ENCODE results near the gene APBA2. TPM values are rescaled to one million over a fixed set of nuclear protein-coding genes. Genes with fewer than 3 reads are reported as not detected.

Gene APBA2
- total and polyA plus RNA-seq, 2 of the 4 experiments (the other 2 are of a cell fraction) = 21.7 to 33.0 TPM

DNA sequence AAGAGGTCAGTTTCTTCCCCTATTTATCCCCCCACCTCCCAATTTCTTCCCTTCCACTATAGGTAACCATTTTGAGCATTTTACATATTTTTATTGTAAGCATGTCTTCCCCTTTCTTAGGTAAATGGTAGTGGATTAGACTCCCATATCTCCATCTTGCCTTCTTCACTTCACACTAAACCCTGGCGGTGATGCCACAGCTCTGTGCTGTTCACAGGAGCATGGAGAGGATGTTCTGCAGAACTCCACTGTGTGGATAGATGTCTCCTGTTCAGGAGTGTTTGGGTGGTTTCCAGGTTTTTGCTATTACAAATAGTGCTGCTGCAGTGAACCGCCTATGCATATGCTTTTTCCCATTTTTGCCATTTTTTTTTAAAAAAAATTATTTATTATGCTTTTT lies 201.1 kb downstream of the APBA2 start:
- H2BK15ac ChIP-seq (ENCODE audit: low read depth, low read length) = no peak overlapping the region
- intact Hi-C loops (cut with micrococcal nuclease) (loop anchor here (10.0 kb wide), 2 partner anchors 72 to 102 kb away; no protein-coding TSS in a partner anchor), in situ Hi-C loops (cut with MboI; ENCODE audit: low sequenced_read_pairs) (no loop called here), dilution Hi-C loops (cut with HindIII; ENCODE audit: low sequenced_read_pairs, unreplicated experiment) (no loop called here)
- H3K56ac ChIP-seq (ENCODE audit: extremely low read depth, insufficient read depth, low read length) = no peak overlapping the region
- no peak overlapping the region for H2BK120ac ChIP-seq (ENCODE audit: low read depth, low read length)
- no peak overlapping the region for H4K8ac ChIP-seq (ENCODE audit: low read depth in 2 of 2, low read length in 2 of 2)
- H3K36me3 ChIP-seq (ENCODE audit: control insufficient read depth, insufficient read depth, low read length) = no peaks in the 10 kb centered on the region
- no peaks in the 10 kb centered on the region for H3K27me3 ChIP-seq (ENCODE audit: control insufficient read depth, insufficient read depth, low read length)
- no peak overlapping the region for H2AK5ac ChIP-seq (ENCODE audit: low read depth, low read length)
- TF ChIP-seq FOS (IDR thresholded peaks at IDR 0.05; ENCODE audit: low read depth, low read length) (no peak), CEBPB (IDR thresholded peaks at IDR 0.05; ENCODE audit: low read depth, low read length) (no peak), NFE2L2 (IDR thresholded peaks at IDR 0.05; ENCODE audit: low read depth, low read length) (no peak), RCOR1 (IDR thresholded peaks at IDR 0.05; ENCODE audit: insufficient replicate concordance, low read length) (no peak)
- TF ChIP-seq, protein P1, sequence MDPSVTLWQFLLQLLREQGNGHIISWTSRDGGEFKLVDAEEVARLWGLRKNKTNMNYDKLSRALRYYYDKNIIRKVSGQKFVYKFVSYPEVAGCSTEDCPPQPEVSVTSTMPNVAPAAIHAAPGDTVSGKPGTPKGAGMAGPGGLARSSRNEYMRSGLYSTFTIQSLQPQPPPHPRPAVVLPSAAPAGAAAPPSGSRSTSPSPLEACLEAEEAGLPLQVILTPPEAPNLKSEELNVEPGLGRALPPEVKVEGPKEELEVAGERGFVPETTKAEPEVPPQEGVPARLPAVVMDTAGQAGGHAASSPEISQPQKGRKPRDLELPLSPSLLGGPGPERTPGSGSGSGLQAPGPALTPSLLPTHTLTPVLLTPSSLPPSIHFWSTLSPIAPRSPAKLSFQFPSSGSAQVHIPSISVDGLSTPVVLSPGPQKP (IDR thresholded peaks at IDR 0.05; ENCODE audit: borderline replicate concordance, low read depth, low read length) = no peak
- POLR2A ChIA-PET (ENCODE audit: unreplicated experiment) = no interaction called here
- no peak overlapping the region for H3K4ac ChIP-seq (ENCODE audit: low read depth, low read length)
- H3K27ac ChIP-seq (ENCODE audit: insufficient read depth, low read length) = no peak overlapping the region
- no peak overlapping the region for H3K23ac ChIP-seq (ENCODE audit: low read depth, low read length)
- WGBS, 2 experiments (ENCODE audit: extremely low coverage in 2 of 2, insufficient read length in 1 of 2) = no CpG with 5 or more reads among the region's 2 CpGs
- no peak overlapping the region for H2BK5ac ChIP-seq (ENCODE audit: low read depth, low read length, poor library complexity, severe bottlenecking)
- no peak overlapping the region for H3K4me3 ChIP-seq (ENCODE audit: insufficient read depth, low read depth, low read length)
- H3K9me1 ChIP-seq (ENCODE audit: insufficient read depth, low read length) = peaks cover 8% of the 10 kb centered on the region; the same call in 1 of the 2 replicates
- BruUV-seq (replicated peaks) = no TSS peak
- no peak overlapping the region for H3K14ac ChIP-seq (replicated peaks; ENCODE audit: low read depth, low read length)
- no peak overlapping the region for H2AK9ac ChIP-seq (replicated peaks; ENCODE audit: low read depth, low read length, poor library complexity)
- H3K9ac ChIP-seq (ENCODE audit: low read depth, low read length) = no peak overlapping the region
- CTCF ChIA-PET = no interaction called here
- no peak overlapping the region for H2AFZ ChIP-seq (replicated peaks; ENCODE audit: low read length, poor library complexity)
- no peak overlapping the region for H3K4me2 ChIP-seq (ENCODE audit: low read depth, low read length)
- H4K5ac ChIP-seq (ENCODE audit: low read depth, low read length) = no peak overlapping the region
- peaks cover 4% of the 10 kb centered on the region; the same call in 1 of the 2 replicates for H4K20me1 ChIP-seq (ENCODE audit: insufficient read depth, low read length)
- H4K91ac ChIP-seq (ENCODE audit: insufficient read depth, low read depth, low read length) = no peak overlapping the region
- 0 out of 4 replicates have a peak, but pooled peaks cover 0 to 2% of the 10 kb centered on the region in 2 experiments for H3K79me1 ChIP-seq (ENCODE audit: low read depth in 1 of 2, low read length in 2 of 2)
- H3K9me3 ChIP-seq (ENCODE audit: control insufficient read depth, insufficient read depth, low read length) = no peaks in the 10 kb centered on the region
- H3K18ac ChIP-seq (ENCODE audit: low read depth, low read length) = no peak overlapping the region
- DNase-seq (no peak), ATAC-seq (ENCODE audit: low read depth) (no peak; the same call in 1 of the 2 replicates)
- no peak overlapping the region for H2BK20ac ChIP-seq (ENCODE audit: low read depth, low read length)
- no peaks in the 10 kb centered on the region for H3K4me1 ChIP-seq (ENCODE audit: control insufficient read depth, insufficient read depth, low read length)
